Measurements from ENCODE around the gene MAGEB3.

- TF ChIP-seq POLR2A (IDR thresholded peaks at IDR 0.05): no peak
- no peak for TF ChIP-seq CTCF (IDR thresholded peaks at IDR 0.05)
Measured at GRCh38 chrX:30282527-30282926, 52.1 kb downstream of the MAGEB3 start.

All from heart left ventricle (tissue), 13 donors.